CD4-positive, alpha-beta T cell (primary cell): ENCODE measurements around the gene GNB3. TPM values are rescaled to one million over a fixed set of nuclear protein-coding genes. Genes with fewer than 3 reads are reported as not detected.

ENCODE experiments used
- ATAC-seq: fragments of 200-7000 bp; cut with Tn5 transposase; one replicate; pipeline ENCODE4 v1.10.0; 2022; ENCODE audit warnings: mild to moderate bottlenecking; ENCODE audit not compliant: poor library complexity
- CTCF ChIA-PET: fragments of 350-600 bp; sonication (Branson Sonifier 250); formaldehyde crosslinking; loops from one replicate; lab custom pipeline; 2021; ENCODE audit warnings: antibody characterized with exemption, inconsistent platforms; lab: Charles Lee
- POLR2A ChIA-PET: fragments of 350-600 bp; sonication (Branson Sonifier 250); formaldehyde crosslinking; loops from one replicate; lab custom pipeline; 2021; ENCODE audit warnings: antibody characterized with exemption, inconsistent platforms; lab: Charles Lee
- DNase-seq, 14 experiments: peaks; one replicate each; pipeline ENCODE4 v3.0.0-alpha.2; 2013 to 2020; ENCODE audit warnings: mixed read lengths in 2 of 14
- H3K27ac ChIP-seq, 2 donors: one replicate each; pipeline versions ENCODE4 v1.5.1 to v1.7.0; 2013; ENCODE audit warnings: low read length in 2 of 2, low read depth in 1 of 2, mild to moderate bottlenecking in 1 of 2
- H3K27me3 ChIP-seq, 2 experiments: 1 replicate in 1 of 2; 2 replicates in 1 of 2; pipeline versions ENCODE4 v1.6.1 to v1.7.0; 2013; ENCODE audit warnings: low read length in 2 of 2, control low read depth in 1 of 2, mild to moderate bottlenecking in 1 of 2, moderate library complexity in 1 of 2; ENCODE audit not compliant: insufficient read depth in 2 of 2, control insufficient read depth in 1 of 2
- H3K36me3 ChIP-seq: one replicate; pipeline ENCODE4 v1.6.1; 2013; ENCODE audit warnings: low read length, control low read depth; ENCODE audit not compliant: insufficient read depth
- H3K4me1 ChIP-seq: one replicate; pipeline ENCODE4 v1.6.1; 2013; ENCODE audit warnings: low read length, control low read depth; ENCODE audit not compliant: insufficient read depth
- H3K4me3 ChIP-seq: one replicate; pipeline ENCODE4 v1.5.1; 2013; ENCODE audit warnings: mild to moderate bottlenecking, low read length, moderate library complexity
- H3K9me3 ChIP-seq, 2 experiments: 1 replicate in 1 of 2; 2 replicates in 1 of 2; pipeline versions ENCODE4 v1.6.1 to v1.7.0; 2013; ENCODE audit warnings: low read length in 2 of 2, mild to moderate bottlenecking in 2 of 2, control low read depth in 1 of 2, moderate library complexity in 1 of 2; ENCODE audit not compliant: control insufficient read depth in 1 of 2, insufficient read depth in 1 of 2
- H3K27ac Mint-ChIP-seq: one replicate; pipeline ENCODE4 v1.8.0; 2020; ENCODE audit warnings: mixed read lengths
- H3K27me3 Mint-ChIP-seq: one replicate; pipeline ENCODE4 v1.8.0; 2021; ENCODE audit warnings: mixed read lengths
- H3K36me3 Mint-ChIP-seq: one replicate; pipeline ENCODE4 v1.8.0; 2021; ENCODE audit warnings: low read depth, mixed read lengths
- H3K4me1 Mint-ChIP-seq: one replicate; pipeline ENCODE4 v1.8.0; 2021; ENCODE audit warnings: low read depth, mixed read lengths
- H3K4me3 Mint-ChIP-seq: one replicate; pipeline ENCODE4 v1.8.0; 2020; ENCODE audit warnings: mild to moderate bottlenecking, mixed read lengths
- H3K9me3 Mint-ChIP-seq: one replicate; pipeline ENCODE4 v1.8.0; 2020; ENCODE audit warnings: mixed read lengths
- intact Hi-C, 2 experiments: fragments of 100-400 bp; cut with DNase I in 1 of 2; cut with micrococcal nuclease in 1 of 2; formaldehyde crosslinking; loops; one replicate each; pipeline versions ENCODE4 v1.15.1 to v1.9.0; 2023 to 2025; cut with DNase I, micrococcal nuclease
- total RNA-seq, 174 experiments: library from RNA in 2 of 174; stranded (reverse) in 2 of 174; gene quantifications; one replicate each; pipeline ENCODE4 v1.2.3 and lab custom pipeline; 2021 to 2026
- TF ChIP-seq, protein P1 (sequence below): fragments of 200-600 bp; IDR thresholded peaks from one replicate; pipeline ENCODE4 v1.8.0; 2022; ENCODE audit warnings: antibody characterized with exemption, mild to moderate bottlenecking

GNB3 gene
- total RNA-seq, 2 experiments from 2014 or later: 0.75 to 0.85 TPM

GRCh38 chr12:6807170-6807569 lies 33.6 kb upstream of the GNB3 start:
- Mint-ChIP-seq H3K27me3 (no peaks in the 10 kb centered on the region), H3K9me3 (no peaks in the 10 kb centered on the region), H3K36me3 (peaks cover 74% of the 10 kb centered on the region), H3K4me1 (peaks cover 29% of the 10 kb centered on the region), H3K27ac (no peak overlapping the region), H3K4me3 (no peak overlapping the region)
- no peaks in the 10 kb centered on the region for H3K27me3 ChIP-seq
- ATAC-seq (no peak), DNase-seq (no peak)
- H3K4me3 ChIP-seq: no peak overlapping the region
- no peak overlapping the region for H3K27ac ChIP-seq
- H3K9me3 ChIP-seq: no peaks in the 10 kb centered on the region
- H3K4me1 ChIP-seq: peaks cover 6% of the 10 kb centered on the region
- TF ChIP-seq, protein P1, sequence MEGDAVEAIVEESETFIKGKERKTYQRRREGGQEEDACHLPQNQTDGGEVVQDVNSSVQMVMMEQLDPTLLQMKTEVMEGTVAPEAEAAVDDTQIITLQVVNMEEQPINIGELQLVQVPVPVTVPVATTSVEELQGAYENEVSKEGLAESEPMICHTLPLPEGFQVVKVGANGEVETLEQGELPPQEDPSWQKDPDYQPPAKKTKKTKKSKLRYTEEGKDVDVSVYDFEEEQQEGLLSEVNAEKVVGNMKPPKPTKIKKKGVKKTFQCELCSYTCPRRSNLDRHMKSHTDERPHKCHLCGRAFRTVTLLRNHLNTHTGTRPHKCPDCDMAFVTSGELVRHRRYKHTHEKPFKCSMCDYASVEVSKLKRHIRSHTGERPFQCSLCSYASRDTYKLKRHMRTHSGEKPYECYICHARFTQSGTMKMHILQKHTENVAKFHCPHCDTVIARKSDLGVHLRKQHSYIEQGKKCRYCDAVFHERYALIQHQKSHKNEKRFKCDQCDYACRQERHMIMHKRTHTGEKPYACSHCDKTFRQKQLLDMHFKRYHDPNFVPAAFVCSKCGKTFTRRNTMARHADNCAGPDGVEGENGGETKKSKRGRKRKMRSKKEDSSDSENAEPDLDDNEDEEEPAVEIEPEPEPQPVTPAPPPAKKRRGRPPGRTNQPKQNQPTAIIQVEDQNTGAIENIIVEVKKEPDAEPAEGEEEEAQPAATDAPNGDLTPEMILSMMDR: no peak
- ChIA-PET CTCF (no interaction called here), POLR2A (no interaction called here)
- intact Hi-C loops: no loop called here
- H3K36me3 ChIP-seq: peaks cover 52% of the 10 kb centered on the region

- Histone ChIP-seq H3K4me3 (no peak overlapping the region), H3K27me3 (no peaks in the 10 kb centered on the region), H3K27ac (no peak overlapping the region), H3K36me3 (peaks cover 43% of the 10 kb centered on the region), H3K4me1 (peaks cover 8% of the 10 kb centered on the region), H3K9me3 (no peaks in the 10 kb centered on the region)
- Mint-ChIP-seq H3K4me3 (no peak overlapping the region), H3K27ac (peak overlapping the region; percentile 13), H3K36me3 (peaks cover 67% of the 10 kb centered on the region), H3K9me3 (no peaks in the 10 kb centered on the region), H3K27me3 (no peaks in the 10 kb centered on the region), H3K4me1 (peaks cover 27% of the 10 kb centered on the region)
- ChIA-PET CTCF (interaction anchor here (0.7 to 1.0 kb wide), 3 partner anchors 26 to 155 kb away, joined by 3 to 5 read pairs (median 4); no protein-coding TSS in a partner anchor), POLR2A (interaction anchor here (0.7 to 1.2 kb wide), 2 partner anchors 20 to 55 kb away, joined by 3 read pairs; partner anchors contain the start of gene CD4)
- ATAC-seq (no peak), DNase-seq (peak in 1 of 14 experiments; percentile 1)
- TF ChIP-seq, protein P1: no peak
- intact Hi-C loops: loop anchor here in 1 of 2 experiments (2.0 kb wide), 1 partner anchor 16 kb away; no protein-coding TSS in a partner anchor
Measured at GRCh38 chr12:6809056-6809455, 31.7 kb upstream of the GNB3 start.

DNA sequence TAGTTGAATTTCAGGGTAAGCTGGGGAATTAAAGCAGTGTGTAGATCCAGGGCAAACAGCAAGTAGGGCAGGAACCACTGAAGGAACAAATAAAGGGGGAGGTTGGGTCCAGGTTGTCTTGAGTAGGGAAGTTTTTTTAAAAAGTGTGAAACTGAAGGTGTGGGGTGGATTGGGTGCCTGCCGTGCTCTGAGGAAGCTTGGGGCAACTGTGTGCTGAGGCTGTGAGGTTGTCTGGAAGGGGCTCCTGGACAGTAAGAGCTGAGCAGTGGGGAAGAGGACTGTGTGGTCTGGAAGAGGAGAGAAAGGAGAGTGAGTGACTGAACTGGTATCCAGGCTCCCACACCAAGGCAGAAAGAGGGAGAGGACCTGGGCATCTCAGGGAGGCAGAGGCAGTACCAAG lies 30.0 kb upstream of the GNB3 start:
- peak overlapping the region; percentile 53 for H3K27ac Mint-ChIP-seq
- no peaks in the 10 kb centered on the region for H3K9me3 Mint-ChIP-seq
- Histone ChIP-seq H3K9me3 (no peaks in the 10 kb centered on the region), H3K4me1 (peaks cover 8% of the 10 kb centered on the region), H3K27ac (no peak overlapping the region), H3K36me3 (peaks cover 51% of the 10 kb centered on the region), H3K27me3 (no peaks in the 10 kb centered on the region), H3K4me3 (no peak overlapping the region)
- TF ChIP-seq, protein P1: no peak
- peak overlapping the region; percentile 7 for H3K4me3 Mint-ChIP-seq
- intact Hi-C loops: no loop called here
- no peaks in the 10 kb centered on the region for H3K27me3 Mint-ChIP-seq
- ChIA-PET CTCF (interaction anchor here (1.1 kb wide), 1 partner anchor 18 kb away, joined by 3 read pairs; no protein-coding TSS in a partner anchor), POLR2A (interaction anchor here (0.6 to 1.9 kb wide), 6 partner anchors 10 to 45 kb away, joined by 3 to 6 read pairs (median 3); partner anchors contain the start of genes CD4 and PTMS)
- peaks cover 24% of the 10 kb centered on the region for H3K4me1 Mint-ChIP-seq
- ATAC-seq (peak; percentile 17), DNase-seq (no peak)
- H3K36me3 Mint-ChIP-seq: peaks cover 68% of the 10 kb centered on the region
